Pons (tissue), 1 donor: ENCODE data around the gene BIRC5.

Experiments
- DNase-seq: peaks from one replicate; pipeline ENCODE4 v3.0.0-alpha.2; 2016; ENCODE audit warnings: low spot score

Gene BIRC5

DNA sequence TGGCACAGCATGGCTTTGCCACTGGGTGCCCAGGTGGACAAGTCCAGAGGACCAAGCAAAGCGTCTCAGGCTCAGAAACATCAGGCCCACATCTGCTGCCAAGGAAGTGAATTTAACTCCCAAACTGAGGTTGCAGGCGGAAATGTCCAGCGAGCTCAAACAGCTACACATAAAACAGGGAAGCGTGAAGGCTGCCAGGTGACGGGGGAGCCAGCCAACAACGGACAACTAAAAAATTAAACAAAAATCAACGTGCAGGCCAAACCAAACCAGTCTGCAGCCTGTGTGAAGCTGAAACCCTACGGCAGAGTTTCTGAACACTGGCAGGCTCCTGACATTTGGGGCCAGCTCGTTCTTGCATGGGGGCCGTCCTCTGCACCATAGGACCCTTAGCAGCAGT, 29.7 kb upstream of the BIRC5 start:
- no peak for DNase-seq

DNA sequence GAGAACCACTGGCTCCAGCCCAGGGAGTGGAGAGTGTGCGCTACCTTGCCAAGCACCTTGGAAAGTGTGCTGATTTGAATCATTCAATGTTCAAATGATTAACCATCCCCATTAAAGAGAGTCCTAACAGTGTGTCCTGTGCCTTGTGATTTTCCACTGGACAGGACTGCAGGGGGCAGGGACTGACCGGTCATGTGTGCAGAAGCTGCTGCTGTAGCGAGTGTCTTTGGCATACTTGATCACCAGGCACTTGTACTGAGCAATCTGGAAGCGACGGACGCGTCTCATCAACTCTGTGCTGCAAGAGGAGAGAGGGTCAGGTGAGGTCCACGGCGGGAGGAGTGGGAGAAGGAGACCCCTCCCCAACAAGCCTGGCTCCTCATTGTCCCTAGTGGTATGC, 29.2 kb upstream of the BIRC5 start:
- DNase-seq, result no peak

DNA sequence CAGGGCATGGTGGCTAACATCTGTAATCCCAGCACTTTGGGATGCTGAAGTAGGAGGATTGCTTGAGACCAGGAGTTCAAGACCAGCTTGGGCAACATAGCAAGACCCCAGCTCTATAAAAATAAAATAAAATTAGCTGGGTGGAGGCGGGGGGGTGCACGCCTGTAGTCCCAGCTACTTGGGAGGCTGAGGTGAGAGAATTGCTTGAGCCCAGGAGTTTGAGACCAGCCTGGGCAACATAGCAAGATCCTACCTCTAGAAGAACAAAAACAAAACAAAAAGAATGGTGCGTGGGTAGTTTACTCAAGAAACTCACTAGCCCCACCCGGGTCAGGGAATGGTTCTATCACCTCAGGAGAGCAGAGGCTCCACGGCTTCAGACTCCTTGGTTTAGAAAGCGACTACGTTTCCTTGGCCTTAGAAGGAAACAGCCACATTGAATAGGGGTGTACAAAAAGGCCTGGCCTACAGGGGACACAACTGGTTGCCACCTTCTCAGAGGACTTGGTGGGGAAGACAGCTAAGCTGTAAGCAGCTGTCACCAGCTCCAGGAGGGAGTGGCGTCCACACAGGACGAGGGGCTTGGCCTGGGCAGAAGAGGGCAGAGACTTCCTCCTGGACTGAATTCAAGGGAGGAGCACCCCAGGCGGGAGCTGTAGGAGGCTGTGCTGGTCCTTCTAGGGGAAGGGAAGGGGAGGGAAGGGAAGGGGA, 27.9 kb upstream of the BIRC5 start:
- DNase-seq, result no peak

DNA sequence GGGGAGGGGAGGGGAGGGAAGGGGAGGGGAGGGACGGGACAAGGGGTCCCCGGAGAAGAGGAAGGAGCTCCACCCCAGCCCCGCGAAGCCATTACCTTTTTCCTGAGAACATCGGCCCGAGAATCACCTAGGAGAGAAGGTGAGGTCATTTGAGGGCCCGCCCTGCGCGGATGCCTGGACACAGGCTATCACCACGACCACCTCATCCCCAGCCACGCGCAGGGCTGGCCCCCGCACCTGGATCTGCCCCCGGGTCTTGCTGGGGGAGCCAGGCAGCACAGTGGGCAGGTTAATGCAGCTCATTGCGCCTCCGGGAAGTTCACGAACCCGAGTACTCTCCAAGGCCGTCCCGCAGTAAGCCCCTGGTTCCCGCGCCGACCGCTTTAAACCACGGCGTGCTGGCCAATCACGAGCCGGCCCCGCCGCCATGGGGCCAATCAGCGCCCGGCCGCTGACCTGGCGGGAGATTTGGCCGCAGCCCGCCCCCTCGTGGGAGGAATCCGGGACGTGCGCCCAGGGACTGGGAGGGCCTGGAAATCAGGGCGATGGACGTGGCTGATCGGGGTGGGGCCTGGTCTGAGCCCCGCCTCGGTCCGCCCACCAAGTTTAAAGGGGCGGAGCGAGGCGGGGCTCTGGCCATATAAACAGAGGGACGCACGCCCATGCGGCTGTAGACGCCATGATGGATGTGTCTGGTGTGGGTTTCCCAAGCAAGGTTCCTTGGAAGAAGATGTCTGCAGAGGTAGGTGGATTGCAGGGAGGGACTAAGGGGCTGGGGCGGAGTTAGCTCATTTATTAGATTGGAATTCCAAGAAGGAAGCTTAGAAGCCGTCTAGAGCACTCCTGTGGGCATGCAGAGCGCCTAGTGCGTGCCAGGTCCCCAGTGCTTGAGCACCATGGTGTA, 27.1 kb upstream of the BIRC5 start, which contains the start of the genes AFMID and TK1:
AFMID (plus strand) TSS at position 671 of the 904 bp plus-strand sequence; CDS start at position 680, 9 bp downstream.
TK1 (minus strand) TSS at position 361 of the 904 bp plus-strand sequence; CDS start at position 303, 58 bp downstream.
- peak; percentile 96 for DNase-seq

DNA sequence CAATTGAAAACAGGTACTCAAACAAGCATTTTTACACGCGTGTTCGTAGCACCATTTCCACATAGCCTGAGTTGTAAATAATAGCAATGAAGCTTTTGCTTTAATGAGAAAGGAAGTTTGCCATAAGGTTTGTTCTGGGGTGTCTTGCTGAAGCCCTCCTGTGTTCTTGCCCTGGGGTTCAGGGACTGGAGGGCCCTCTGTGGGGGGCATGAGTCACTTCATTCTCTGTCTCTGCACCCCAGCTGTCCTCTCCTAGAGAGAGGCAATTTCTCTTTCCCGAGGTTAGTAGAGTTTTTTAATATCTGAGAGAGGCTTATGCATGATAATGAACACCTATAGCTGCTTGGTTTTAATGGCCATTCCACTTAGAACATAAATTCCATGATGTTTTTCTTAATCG, 17.3 kb upstream of the BIRC5 start:
- DNase-seq, result no peak

DNA sequence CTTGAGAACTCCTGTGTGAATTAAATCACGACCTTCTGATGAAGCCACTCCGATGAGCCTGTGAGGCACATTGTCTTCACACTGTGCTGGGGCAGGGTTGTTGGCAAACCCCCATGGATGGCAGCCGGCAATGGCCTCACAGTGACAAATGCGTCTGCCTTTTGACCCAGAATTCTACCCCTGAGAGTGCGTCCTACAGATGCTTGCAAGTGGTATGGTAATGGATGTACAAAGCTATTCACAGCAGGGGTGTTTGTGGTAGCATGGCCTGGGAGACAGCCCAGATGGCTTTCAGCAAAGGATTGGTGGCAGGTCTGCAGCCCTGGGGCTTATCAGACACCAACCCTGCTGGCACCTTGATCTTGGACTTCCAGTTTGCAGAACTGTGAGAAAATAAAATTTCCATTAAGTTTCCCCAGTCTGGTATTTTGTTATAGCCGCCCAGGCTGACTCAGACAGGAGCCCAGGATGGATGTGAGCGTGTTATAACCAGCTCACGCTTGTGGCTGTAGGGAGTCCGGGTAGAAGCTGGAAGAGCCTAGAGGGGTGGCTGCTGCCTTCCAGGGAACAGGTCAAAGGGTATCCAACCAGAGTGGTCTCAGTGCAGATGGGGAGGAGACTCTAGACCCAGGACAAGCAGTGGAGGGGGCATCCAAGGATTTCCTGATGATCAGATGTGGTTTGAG, 16.8 kb upstream of the BIRC5 start:
- DNase-seq, result peak; percentile 75

DNA sequence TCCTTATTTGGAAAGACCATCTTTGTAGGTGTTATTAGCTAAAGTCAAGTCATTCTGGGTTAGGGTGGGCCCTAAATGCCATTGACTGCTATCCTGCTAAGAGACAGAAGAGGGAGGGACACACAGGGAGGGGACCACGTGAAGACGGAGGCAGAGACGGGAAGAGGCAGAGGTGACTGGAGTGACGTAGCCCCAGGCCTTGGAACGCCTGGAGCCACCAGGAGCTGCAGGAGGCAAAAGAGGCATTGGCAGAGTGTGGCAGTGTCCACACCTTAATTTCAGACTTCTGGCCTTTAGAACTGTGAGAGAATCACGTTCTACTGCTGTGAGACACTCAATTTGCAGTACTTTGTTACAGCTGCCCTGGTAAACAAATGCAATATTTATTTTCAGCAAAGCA, 13.6 kb upstream of the BIRC5 start:
- no peak for DNase-seq

DNA sequence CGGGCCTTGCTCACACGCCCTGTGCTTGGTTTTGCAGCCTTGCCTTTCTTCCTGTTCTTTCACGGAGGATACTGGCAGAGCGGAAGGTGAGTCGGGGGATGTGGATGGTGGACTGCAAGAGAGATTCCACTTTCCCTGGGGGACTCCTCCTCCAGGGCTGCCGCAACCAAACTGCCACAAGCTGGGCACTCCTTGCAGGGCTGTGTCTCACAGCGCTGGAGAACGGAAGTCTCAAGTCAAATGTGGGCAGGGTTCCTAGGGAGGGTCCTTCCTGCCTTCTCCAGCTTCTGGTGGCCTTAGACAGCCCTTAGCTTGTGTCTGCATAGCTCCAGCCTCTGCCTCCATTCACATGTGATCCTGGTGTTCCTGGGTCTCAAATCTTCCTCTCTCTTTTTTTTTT, 11.4 kb upstream of the BIRC5 start:
- DNase-seq, result no peak

DNA sequence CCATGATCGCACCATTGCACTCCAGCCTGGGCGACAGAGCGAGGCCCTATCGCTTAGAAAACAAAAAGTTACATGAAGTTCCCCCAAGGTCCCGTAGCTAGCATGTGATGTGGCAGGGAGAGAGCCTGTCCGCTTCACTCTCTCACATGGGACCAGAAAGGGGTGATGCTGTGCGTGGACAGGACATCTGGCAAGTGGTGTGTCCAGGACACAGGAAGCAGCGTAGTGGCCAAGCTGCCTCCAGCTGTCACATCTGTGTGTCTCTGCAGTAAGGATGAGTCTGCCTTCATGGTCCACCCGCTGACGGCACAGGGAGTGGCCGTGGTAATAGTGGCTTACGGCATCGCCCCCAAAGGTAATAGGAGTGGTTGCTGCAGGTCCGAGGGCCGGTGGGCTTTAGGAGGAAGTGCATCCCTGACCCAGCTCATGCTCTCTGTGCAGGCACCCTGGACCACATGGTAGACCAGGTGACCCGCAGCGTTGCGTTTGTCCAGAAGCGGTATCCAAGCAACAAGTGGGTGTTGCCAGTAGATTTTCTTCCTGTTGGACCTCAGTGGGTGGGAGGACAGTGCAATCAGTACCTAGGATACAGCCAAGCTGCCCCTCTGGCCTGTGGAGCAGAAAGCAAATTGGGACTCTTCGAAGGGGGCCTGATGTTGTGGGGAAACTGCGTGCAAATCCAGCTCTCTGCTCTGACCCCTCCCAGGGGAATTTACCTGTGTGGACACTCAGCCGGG, 9.5 kb upstream of the BIRC5 start:
- DNase-seq, result no peak

DNA sequence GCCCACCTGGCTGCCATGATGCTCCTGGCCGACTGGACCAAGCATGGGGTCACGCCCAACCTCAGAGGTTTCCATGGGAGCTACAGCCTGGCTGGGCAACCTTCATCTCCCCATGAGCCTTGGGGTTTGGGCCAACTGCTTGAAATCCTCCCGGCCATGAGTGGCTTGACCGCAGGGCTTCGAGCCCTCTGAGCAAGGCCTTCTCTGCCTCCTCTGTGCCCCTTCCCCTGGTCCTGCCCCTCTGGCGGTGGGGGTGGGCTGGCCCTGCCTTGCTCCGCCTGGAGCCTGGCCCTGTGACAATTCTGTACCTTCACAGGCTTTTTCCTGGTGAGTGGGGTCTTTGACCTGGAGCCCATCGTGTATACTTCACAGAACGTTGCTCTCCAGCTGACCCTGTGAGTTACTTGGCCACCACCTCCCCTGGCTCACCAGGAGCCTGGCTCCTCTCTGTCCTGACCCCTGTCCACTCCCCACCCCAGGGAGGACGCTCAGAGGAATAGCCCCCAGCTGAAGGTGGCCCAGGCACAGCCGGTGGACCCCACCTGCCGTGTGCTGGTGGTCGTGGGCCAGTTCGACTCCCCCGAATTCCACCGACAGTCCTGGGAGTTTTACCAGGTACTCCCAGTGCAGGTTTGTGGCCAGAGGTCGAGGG, 8.8 kb upstream of the BIRC5 start:
- DNase-seq, result no peak

DNA sequence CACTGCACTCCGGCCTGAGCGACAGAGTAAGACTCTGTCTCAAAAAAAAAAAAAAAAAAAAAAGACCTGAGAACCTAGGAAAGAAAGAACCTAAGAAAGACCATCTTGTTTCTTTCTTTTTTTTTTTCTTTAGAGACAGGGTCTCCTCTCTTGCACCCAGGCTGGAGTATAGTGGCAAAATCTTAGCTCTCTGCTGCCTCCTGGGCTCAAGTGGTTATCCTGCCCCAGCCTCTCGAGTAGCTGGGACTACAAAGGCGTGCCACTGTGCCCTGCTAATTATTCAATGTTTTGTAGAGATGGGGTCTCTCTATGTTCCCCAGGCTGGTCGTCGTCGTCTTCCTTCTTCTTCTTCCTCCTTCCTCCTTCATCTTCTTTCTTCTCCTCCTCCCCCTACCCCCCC, 7.8 kb upstream of the BIRC5 start:
- DNase-seq, result no peak

DNA sequence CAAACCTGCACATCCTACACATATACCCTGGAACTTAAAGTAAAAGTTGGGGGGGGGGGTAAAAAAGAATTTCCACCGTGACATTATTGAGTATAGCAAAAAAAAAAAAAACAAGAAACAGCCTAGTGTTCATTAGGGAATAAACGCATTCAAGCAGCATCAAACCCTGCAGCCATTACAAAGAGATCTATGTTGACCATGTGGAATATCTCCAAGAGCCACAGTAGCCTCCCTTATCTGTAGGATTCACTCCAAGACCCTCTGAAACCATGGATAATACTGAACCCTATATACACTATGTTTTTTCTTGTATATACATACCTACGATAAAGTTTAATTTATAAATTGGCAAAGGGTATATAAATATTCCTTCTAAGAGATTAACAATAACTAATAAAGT, 5.6 kb upstream of the BIRC5 start:
- DNase-seq, result peak; percentile 85

DNA sequence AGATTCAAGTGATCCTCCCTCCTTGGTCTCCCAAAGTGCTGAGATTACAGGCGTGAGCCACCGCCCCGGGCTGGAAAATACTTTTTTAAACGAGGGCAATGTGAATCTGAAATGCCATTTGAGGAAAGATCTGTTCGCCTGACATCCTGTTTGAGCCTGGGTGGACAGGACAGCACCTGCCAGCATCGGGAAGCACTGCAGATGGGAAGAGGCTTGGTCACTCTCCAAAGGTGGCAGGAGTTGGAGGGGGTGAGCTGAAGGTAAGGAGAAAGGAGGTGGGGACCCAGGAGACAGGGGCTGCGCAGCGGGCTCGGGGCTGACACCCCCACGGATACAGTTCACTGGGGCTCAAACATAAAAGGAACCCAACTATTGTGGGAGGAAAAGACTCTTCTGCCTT, 3.9 kb upstream of the BIRC5 start:
- DNase-seq, result no peak

DNA sequence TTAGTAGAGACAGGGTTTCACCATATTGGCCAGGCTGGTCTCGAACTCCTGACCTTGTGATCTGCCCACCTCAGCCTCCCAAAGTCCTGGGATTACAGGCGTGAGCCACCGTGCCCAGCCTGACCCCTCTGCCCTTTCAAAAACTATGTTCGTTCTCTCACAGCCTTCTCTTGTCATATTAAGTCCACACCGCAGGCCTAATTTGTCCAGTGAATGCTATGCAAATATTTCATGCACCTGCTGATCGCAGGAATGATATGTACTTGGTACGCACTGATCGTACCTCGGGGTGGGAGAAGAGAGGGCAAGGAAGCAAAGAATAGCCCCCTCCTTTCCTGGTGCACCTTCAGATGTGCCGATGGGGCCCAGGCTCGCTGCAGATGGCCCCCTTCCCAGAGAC, 3.0 kb upstream of the BIRC5 start:
- DNase-seq, result no peak

DNA sequence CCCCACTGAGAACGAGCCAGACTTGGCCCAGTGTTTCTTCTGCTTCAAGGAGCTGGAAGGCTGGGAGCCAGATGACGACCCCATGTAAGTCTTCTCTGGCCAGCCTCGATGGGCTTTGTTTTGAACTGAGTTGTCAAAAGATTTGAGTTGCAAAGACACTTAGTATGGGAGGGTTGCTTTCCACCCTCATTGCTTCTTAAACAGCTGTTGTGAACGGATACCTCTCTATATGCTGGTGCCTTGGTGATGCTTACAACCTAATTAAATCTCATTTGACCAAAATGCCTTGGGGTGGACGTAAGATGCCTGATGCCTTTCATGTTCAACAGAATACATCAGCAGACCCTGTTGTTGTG, 631 bp downstream of the BIRC5 start:
- no peak for DNase-seq

DNA sequence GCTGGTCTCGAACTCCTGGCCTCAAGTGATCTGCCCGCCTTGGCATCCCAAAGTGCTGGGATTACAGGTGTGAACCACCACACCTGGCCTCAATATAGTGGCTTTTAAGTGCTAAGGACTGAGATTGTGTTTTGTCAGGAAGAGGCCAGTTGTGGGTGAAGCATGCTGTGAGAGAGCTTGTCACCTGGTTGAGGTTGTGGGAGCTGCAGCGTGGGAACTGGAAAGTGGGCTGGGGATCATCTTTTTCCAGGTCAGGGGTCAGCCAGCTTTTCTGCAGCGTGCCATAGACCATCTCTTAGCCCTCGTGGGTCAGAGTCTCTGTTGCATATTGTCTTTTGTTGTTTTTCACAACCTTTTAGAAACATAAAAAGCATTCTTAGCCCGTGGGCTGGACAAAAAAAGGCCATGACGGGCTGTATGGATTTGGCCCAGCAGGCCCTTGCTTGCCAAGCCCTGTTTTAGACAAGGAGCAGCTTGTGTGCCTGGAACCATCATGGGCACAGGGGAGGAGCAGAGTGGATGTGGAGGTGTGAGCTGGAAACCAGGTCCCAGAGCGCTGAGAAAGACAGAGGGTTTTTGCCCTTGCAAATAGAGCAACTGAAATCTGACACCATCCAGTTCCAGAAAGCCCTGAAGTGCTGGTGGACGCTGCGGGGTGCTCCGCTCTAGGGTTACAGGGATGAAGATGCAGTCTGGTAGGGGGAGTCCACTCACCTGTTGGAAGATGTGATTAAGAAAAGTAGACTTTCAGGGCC, 5.5 kb downstream of the BIRC5 start:
- no peak for DNase-seq

DNA sequence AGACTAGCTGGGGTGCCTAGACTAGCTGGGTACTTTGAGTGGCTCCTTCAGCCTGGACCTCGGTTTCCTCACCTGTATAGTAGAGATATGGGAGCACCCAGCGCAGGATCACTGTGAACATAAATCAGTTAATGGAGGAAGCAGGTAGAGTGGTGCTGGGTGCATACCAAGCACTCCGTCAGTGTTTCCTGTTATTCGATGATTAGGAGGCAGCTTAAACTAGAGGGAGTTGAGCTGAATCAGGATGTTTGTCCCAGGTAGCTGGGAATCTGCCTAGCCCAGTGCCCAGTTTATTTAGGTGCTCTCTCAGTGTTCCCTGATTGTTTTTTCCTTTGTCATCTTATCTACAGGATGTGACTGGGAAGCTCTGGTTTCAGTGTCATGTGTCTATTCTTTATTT, 9.0 kb downstream of the BIRC5 start:
- DNase-seq, result no peak

DNA sequence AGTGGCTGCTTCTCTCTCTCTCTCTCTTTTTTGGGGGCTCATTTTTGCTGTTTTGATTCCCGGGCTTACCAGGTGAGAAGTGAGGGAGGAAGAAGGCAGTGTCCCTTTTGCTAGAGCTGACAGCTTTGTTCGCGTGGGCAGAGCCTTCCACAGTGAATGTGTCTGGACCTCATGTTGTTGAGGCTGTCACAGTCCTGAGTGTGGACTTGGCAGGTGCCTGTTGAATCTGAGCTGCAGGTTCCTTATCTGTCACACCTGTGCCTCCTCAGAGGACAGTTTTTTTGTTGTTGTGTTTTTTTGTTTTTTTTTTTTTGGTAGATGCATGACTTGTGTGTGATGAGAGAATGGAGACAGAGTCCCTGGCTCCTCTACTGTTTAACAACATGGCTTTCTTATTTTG, 9.7 kb downstream of the BIRC5 start:
- DNase-seq, result no peak

DNA sequence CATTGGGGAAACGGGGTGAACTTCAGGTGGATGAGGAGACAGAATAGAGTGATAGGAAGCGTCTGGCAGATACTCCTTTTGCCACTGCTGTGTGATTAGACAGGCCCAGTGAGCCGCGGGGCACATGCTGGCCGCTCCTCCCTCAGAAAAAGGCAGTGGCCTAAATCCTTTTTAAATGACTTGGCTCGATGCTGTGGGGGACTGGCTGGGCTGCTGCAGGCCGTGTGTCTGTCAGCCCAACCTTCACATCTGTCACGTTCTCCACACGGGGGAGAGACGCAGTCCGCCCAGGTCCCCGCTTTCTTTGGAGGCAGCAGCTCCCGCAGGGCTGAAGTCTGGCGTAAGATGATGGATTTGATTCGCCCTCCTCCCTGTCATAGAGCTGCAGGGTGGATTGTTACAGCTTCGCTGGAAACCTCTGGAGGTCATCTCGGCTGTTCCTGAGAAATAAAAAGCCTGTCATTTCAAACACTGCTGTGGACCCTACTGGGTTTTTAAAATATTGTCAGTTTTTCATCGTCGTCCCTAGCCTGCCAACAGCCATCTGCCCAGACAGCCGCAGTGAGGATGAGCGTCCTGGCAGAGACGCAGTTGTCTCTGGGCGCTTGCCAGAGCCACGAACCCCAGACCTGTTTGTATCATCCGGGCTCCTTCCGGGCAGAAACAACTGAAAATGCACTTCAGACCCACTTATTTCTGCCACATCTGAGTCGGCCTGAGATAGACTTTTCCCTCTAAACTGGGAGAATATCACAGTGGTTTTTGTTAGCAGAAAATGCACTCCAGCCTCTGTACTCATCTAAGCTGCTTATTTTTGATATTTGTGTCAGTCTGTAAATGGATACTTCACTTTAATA, 10.4 kb downstream of the BIRC5 start:
- peak; percentile 67 for DNase-seq
